Left lung (tissue), 10 donors: Measurements from ENCODE around the gene NT5C1A. TPM values are rescaled to one million over a fixed set of nuclear protein-coding genes. Genes with fewer than 3 reads are reported as not detected.

Experiments used
- ATAC-seq: fragments of 200-7000 bp; cut with Tn5 transposase; one replicate; pipeline ENCODE4 v1.9.1; 2020; ENCODE audit warnings: moderate library complexity
- DNase-seq, 4 donors: peaks; one replicate each; pipeline ENCODE4 v3.0.0-alpha.2; 2013 to 2020
- H3K27ac ChIP-seq, 2 donors: fragments of 200-600 bp; sonication (generic) in 1 of 2; one replicate each; pipeline versions ENCODE4 v1.5.0 to v1.8.0; 2020 to 2021
- H3K27me3 ChIP-seq, 2 donors: fragments of 200-600 bp; sonication (generic) in 1 of 2; one replicate each; pipeline versions ENCODE4 v1.5.0 to v1.8.0; 2020 to 2021
- H3K36me3 ChIP-seq, 2 donors: fragments of 200-600 bp; sonication (generic) in 1 of 2; one replicate each; pipeline versions ENCODE4 v1.5.0 to v1.8.0; 2020 to 2021
- H3K4me1 ChIP-seq, 2 donors: fragments of 200-600 bp; one replicate each; pipeline ENCODE4 v1.8.0; 2021
- H3K4me3 ChIP-seq, 2 donors: fragments of 200-600 bp; sonication (generic) in 1 of 2; one replicate each; pipeline versions ENCODE4 v1.5.0 to v1.8.0; 2020 to 2021; ENCODE audit warnings: mild to moderate bottlenecking in 1 of 2
- H3K9me3 ChIP-seq, 2 donors: fragments of 200-600 bp; sonication (generic) in 1 of 2; one replicate each; pipeline versions ENCODE4 v1.5.0 to v1.8.0; 2020 to 2021
- intact Hi-C, 2 donors: fragments of 100-400 bp; cut with DNase I; formaldehyde crosslinking; loops; one replicate each; pipeline versions ENCODE4 v1.11.2 to v1.14.2; 2022
- polyA plus RNA-seq, 6 donors: library from polyadenylated mRNA; unstranded; fragments of 120-200 nt; gene quantifications; one replicate each; pipeline ENCODE4 v1.2.1, GENCODE V29; 2013; ENCODE audit not compliant: insufficient read length in 6 of 6
- total RNA-seq, 2 donors: library from RNA; stranded (reverse); fragmentation: NEBNext Ultra II Directional; extraction: Animal tissue kit (Norgen Biotek cat#: 25700); gene quantifications; one replicate each; pipeline ENCODE4 v1.2.1, GENCODE V29; 2021
- TF ChIP-seq, protein P1 (sequence below), 2 donors: fragments of 200-600 bp; sonication (generic) in 1 of 2; IDR thresholded peaks; one replicate each; pipeline versions ENCODE4 v1.5.0 to v1.8.0; 2021; ENCODE audit warnings: antibody characterized with exemption in 2 of 2
- donor health status: DM: no; HTN: yes; CAD: no.
- donor health status: DM: no; HTN: no; CAD: no.

Gene NT5C1A
- total and polyA plus RNA-seq, 8 donors, result 0.21 to 8.9 (median 0.24) TPM; not detected in 3

GRCh38 chr1:39670689-39671088 lies 1.2 kb downstream of the NT5C1A start:
- H3K4me3 ChIP-seq, result no peak overlapping the region
- TF ChIP-seq, protein P1, sequence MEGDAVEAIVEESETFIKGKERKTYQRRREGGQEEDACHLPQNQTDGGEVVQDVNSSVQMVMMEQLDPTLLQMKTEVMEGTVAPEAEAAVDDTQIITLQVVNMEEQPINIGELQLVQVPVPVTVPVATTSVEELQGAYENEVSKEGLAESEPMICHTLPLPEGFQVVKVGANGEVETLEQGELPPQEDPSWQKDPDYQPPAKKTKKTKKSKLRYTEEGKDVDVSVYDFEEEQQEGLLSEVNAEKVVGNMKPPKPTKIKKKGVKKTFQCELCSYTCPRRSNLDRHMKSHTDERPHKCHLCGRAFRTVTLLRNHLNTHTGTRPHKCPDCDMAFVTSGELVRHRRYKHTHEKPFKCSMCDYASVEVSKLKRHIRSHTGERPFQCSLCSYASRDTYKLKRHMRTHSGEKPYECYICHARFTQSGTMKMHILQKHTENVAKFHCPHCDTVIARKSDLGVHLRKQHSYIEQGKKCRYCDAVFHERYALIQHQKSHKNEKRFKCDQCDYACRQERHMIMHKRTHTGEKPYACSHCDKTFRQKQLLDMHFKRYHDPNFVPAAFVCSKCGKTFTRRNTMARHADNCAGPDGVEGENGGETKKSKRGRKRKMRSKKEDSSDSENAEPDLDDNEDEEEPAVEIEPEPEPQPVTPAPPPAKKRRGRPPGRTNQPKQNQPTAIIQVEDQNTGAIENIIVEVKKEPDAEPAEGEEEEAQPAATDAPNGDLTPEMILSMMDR (IDR thresholded peaks at IDR 0.05), result no peak
- peaks cover 22 to 32% of the 10 kb centered on the region in 2 donors for H3K27me3 ChIP-seq
- intact Hi-C loops, result no loop called here
- peaks cover 7% of the 10 kb centered on the region in 2 donors for H3K4me1 ChIP-seq
- no peaks in the 10 kb centered on the region for H3K36me3 ChIP-seq
- ATAC-seq (no peak), DNase-seq (no peak)
- H3K27ac ChIP-seq, result no peak overlapping the region
- H3K9me3 ChIP-seq, result no peaks in the 10 kb centered on the region

DNA sequence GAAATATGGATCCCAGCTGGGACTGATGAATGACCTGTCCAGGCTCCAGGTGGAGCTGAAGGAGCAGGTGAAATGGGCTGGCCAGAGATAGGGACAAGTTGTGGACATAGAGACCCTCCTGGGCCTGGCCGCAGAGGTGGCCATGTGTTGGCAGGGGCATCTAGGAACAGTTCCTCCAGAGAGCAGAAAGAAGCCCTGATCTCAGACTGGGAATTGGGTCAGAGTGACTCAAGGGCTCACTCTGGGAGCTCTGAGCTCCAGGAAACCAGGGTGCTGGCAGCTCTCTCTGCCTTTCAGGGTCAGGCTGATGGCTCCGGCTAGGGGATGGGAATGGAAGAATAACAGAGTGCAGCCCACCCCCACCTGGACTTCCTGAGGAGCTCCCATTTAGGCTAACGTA lies 3.0 kb downstream of the NT5C1A start:
- Histone ChIP-seq H3K36me3 (no peaks in the 10 kb centered on the region), H3K9me3 (no peaks in the 10 kb centered on the region), H3K27me3 (peaks cover 22 to 32% of the 10 kb centered on the region in 2 donors), H3K27ac (no peak overlapping the region), H3K4me1 (peaks cover 7% of the 10 kb centered on the region in 2 donors), H3K4me3 (no peak overlapping the region)
- DNase-seq (no peak), ATAC-seq (no peak)
- intact Hi-C loops, result no loop called here
- TF ChIP-seq, protein P1 (IDR thresholded peaks at IDR 0.05), result no peak

GRCh38 chr1:39668111-39668510 lies 3.8 kb downstream of the NT5C1A start:
- peaks cover 22 to 32% of the 10 kb centered on the region in 2 donors for H3K27me3 ChIP-seq
- no peaks in the 10 kb centered on the region for H3K36me3 ChIP-seq
- ATAC-seq (no peak), DNase-seq (no peak)
- intact Hi-C loops, result no loop called here
- TF ChIP-seq, protein P1 (IDR thresholded peaks at IDR 0.05), result no peak
- H3K9me3 ChIP-seq, result no peaks in the 10 kb centered on the region
- no peak overlapping the region for H3K4me3 ChIP-seq
- no peak overlapping the region for H3K27ac ChIP-seq
- H3K4me1 ChIP-seq, result peaks cover 7% of the 10 kb centered on the region in 2 donors

DNA sequence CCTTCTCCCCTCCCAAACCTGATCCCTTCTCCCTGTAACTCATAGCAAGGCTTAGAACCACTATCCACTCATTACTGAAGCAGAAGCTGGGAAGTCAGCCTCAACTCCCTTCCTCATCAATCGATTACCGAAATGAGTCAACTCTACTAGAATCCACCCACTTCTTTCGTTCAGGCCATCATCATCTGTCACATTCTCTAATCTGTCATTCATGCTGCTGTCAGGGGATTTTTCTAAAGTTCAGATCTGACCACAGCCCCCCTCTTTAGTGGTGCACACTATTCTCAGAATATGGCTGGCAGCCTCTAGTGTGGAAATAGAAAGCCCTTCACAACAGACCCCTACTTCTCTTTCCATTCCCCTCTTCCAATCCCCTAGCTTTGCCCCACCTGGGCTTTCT lies 5.1 kb downstream of the NT5C1A start:
- peaks cover 15 to 20% of the 10 kb centered on the region in 2 donors for H3K27me3 ChIP-seq
- H3K27ac ChIP-seq, result no peak overlapping the region
- H3K4me3 ChIP-seq, result no peak overlapping the region
- no peaks in the 10 kb centered on the region for H3K9me3 ChIP-seq
- H3K36me3 ChIP-seq, result no peaks in the 10 kb centered on the region
- TF ChIP-seq, protein P1 (IDR thresholded peaks at IDR 0.05), result no peak
- ATAC-seq (no peak), DNase-seq (no peak)
- H3K4me1 ChIP-seq, result peaks cover 6 to 7% of the 10 kb centered on the region in 2 donors
- intact Hi-C loops, result no loop called here

DNA sequence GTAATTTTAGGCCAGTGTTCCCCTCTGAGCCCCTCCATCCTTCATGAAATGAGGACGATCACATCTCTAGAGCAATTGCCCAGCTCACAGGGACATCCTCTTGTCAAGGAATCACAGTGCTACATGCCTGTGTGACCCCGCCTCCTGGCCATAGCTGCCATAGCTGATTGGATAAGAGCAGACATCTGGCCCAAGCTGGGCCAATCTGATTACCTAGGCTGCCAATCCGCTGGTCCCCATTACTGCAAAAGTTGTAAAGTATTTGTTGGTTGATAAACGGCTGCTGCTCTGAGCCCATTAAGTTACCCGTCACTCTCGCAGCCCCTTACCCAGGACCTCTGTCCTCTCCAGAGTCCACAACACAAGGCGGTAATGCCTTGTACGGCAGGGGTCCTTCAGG lies 8.3 kb downstream of the NT5C1A start:
- no peaks in the 10 kb centered on the region for H3K4me1 ChIP-seq
- ATAC-seq (no peak), DNase-seq (no peak)
- no peaks in the 10 kb centered on the region for H3K27me3 ChIP-seq
- intact Hi-C loops, result no loop called here
- TF ChIP-seq, protein P1 (IDR thresholded peaks at IDR 0.05), result no peak
- no peak overlapping the region for H3K27ac ChIP-seq
- no peaks in the 10 kb centered on the region for H3K9me3 ChIP-seq
- no peaks in the 10 kb centered on the region for H3K36me3 ChIP-seq
- H3K4me3 ChIP-seq, result no peak overlapping the region
